GM23338 (cell line): ENCODE measurements around the gene EXOC6B. TPM values are rescaled to one million over a fixed set of nuclear protein-coding genes. Genes with fewer than 3 reads are reported as not detected.

Experiments
- ATAC-seq: fragments of 200-7000 bp; cut with Tn5 transposase; 3 replicates; pipeline ENCODE4 v1.9.1; 2020
- DNase-seq: peaks from one replicate; pipeline ENCODE4 v3.0.0-alpha.2; 2015; ENCODE audit warnings: low spot score
- H2AFZ ChIP-seq: fragments of 200-600 bp; sonication (generic); 2 replicates; pipeline ENCODE4 v1.8.0; 2016; ENCODE audit warnings: antibody characterized with exemption, mild to moderate bottlenecking, moderate library complexity
- H3F3A ChIP-seq: fragments of 200-600 bp; sonication (generic); replicated peaks from 2 replicates; pipeline ENCODE4 v1.8.0; 2017; ENCODE audit warnings: antibody characterized with exemption, mixed run types, low read depth
- H3K27ac ChIP-seq: fragments of 200-600 bp; sonication (generic); 2 replicates; pipeline ENCODE4 v1.6.1; 2016; ENCODE audit warnings: low read depth
- H3K27me3 ChIP-seq: fragments of 200-600 bp; sonication (generic); 2 replicates; pipeline ENCODE4 v1.8.0; 2016; ENCODE audit warnings: mild to moderate bottlenecking, mixed run types, moderate library complexity; ENCODE audit not compliant: insufficient read depth
- H3K36me3 ChIP-seq: fragments of 200-600 bp; sonication (generic); 2 replicates; pipeline ENCODE4 v1.8.0; 2016; ENCODE audit warnings: mild to moderate bottlenecking; ENCODE audit not compliant: insufficient read depth
- H3K4me1 ChIP-seq: fragments of 200-600 bp; sonication (generic); 2 replicates; pipeline ENCODE4 v1.8.0; 2016; ENCODE audit warnings: mild to moderate bottlenecking, moderate library complexity; ENCODE audit not compliant: insufficient read depth
- H3K4me2 ChIP-seq: fragments of 200-600 bp; sonication (generic); 2 replicates; pipeline ENCODE4 v1.7.1; 2017; ENCODE audit warnings: mixed run types
- H3K4me3 ChIP-seq: fragments of 200-600 bp; sonication (generic); 2 replicates; pipeline ENCODE4 v1.6.1; 2016; ENCODE audit warnings: mixed run types
- H3K79me2 ChIP-seq: fragments of 200-600 bp; sonication (generic); replicated peaks from 2 replicates; pipeline ENCODE4 v1.8.0; 2017; ENCODE audit warnings: mild to moderate bottlenecking; ENCODE audit not compliant: insufficient read depth
- H3K9me2 ChIP-seq: fragments of 200-600 bp; sonication (generic); 2 replicates; pipeline ENCODE4 v1.8.0; 2017; ENCODE audit not compliant: insufficient read depth
- H4K20me1 ChIP-seq: fragments of 200-600 bp; sonication (generic); replicated peaks from 2 replicates; pipeline ENCODE4 v1.8.0; 2017; ENCODE audit warnings: mild to moderate bottlenecking; ENCODE audit not compliant: insufficient read depth
- H3K27ac Mint-ChIP-seq: 2 replicates; pipeline ENCODE4 v1.8.0; 2020; ENCODE audit warnings: inconsistent platforms, mild to moderate bottlenecking, moderate library complexity, mixed read lengths
- H3K27me3 Mint-ChIP-seq: 3 replicates; pipeline ENCODE4 v1.8.0; 2022; ENCODE audit warnings: low read depth, mild to moderate bottlenecking, moderate library complexity, mixed read lengths, inconsistent platforms; ENCODE audit not compliant: insufficient read depth, poor library complexity
- H3K36me3 Mint-ChIP-seq: 3 replicates; pipeline ENCODE4 v1.8.0; 2021; ENCODE audit warnings: low read depth, mild to moderate bottlenecking, inconsistent platforms, moderate library complexity, mixed read lengths
- H3K4me1 Mint-ChIP-seq: 3 replicates; pipeline ENCODE4 v1.8.0; 2020; ENCODE audit warnings: mild to moderate bottlenecking, inconsistent platforms, mixed read lengths
- H3K4me3 Mint-ChIP-seq: 3 replicates; pipeline ENCODE4 v1.8.0; 2021; ENCODE audit warnings: moderate library complexity, mild to moderate bottlenecking, inconsistent platforms, mixed read lengths
- H3K9me3 Mint-ChIP-seq: 3 replicates; pipeline ENCODE4 v1.8.0; 2020; ENCODE audit warnings: moderate library complexity, mild to moderate bottlenecking, inconsistent platforms, mixed read lengths
- ETS1 ChIP-seq: IDR thresholded peaks from 2 replicates; pipeline ENCODE4 v1.6.1; 2016; ENCODE audit warnings: antibody characterized with exemption
- EZH2 ChIP-seq: fragments of 200-600 bp; sonication (generic); IDR thresholded peaks from one replicate; pipeline ENCODE4 v1.8.0; 2017; ENCODE audit warnings: antibody characterized with exemption, mild to moderate bottlenecking, low read depth; ENCODE audit not compliant: unreplicated experiment
- EZH2phosphoT487 ChIP-seq: fragments of 200-600 bp; sonication (generic); IDR thresholded peaks from one replicate; pipeline ENCODE4 v1.8.1; 2018; ENCODE audit warnings: antibody characterized with exemption; ENCODE audit not compliant: unreplicated experiment
- JUNB ChIP-seq: IDR thresholded peaks from one replicate; pipeline ENCODE4 v1.6.1; 2016; ENCODE audit warnings: antibody characterized with exemption; ENCODE audit not compliant: unreplicated experiment
- NANOG ChIP-seq: IDR thresholded peaks from 2 replicates; pipeline ENCODE4 v1.6.1; 2016; ENCODE audit warnings: antibody characterized with exemption, borderline replicate concordance
- STAT1 ChIP-seq: IDR thresholded peaks from one replicate; pipeline ENCODE4 v1.6.1; 2016; ENCODE audit warnings: antibody characterized with exemption; ENCODE audit not compliant: unreplicated experiment
- ZNF331 ChIP-seq: fragments of 250-450 bp; sonication (Bioruptor Pico); IDR thresholded peaks from 2 replicates; pipeline ENCODE4 v1.5.0; 2020; ENCODE audit warnings: low read depth, mild to moderate bottlenecking, moderate library complexity
- ZNF462 ChIP-seq: fragments of 250-450 bp; sonication (Bioruptor Pico); IDR thresholded peaks from 2 replicates; pipeline ENCODE4 v1.5.0; 2020; ENCODE audit warnings: mild to moderate bottlenecking, moderate library complexity
- polyA plus RNA-seq: library from polyadenylated mRNA; unstranded; fragments of >200 nt; fragmentation: Nextera tagmentation; extraction: Ambion mirVana; gene quantifications from 2 replicates; pipeline ENCODE4 v1.2.1, GENCODE V29; 2016
- total RNA-seq: library from RNA; depleted of rRNA; stranded (reverse); fragments of >200 nt; shearing (Covaris generic); gene quantifications from 2 replicates; pipeline ENCODE4 v1.2.3, GENCODE V29; 2014
- TF ChIP-seq, protein P1 (sequence below), 2 experiments: fragments of 200-600 bp in 1 of 2; sonication (generic) in 1 of 2; conservative IDR thresholded peaks; 2 replicates each; pipeline versions ENCODE4 v1.5.1 to v1.6.1; 2016 to 2017; ENCODE audit warnings: antibody characterized with exemption in 2 of 2, low read depth in 2 of 2, mild to moderate bottlenecking in 2 of 2, moderate library complexity in 1 of 2
- TF ChIP-seq, protein P2 (sequence below): IDR thresholded peaks from one replicate; pipeline ENCODE4 v1.6.1; 2018; ENCODE audit warnings: antibody characterized with exemption; ENCODE audit not compliant: unreplicated experiment

Gene EXOC6B
- total and polyA plus RNA-seq, 2 experiments from 2014 or later, result 7.2 to 45.9 TPM

- H3K9me3 Mint-ChIP-seq, result no peaks in the 10 kb centered on the region
- H3K4me1 Mint-ChIP-seq, result peaks cover 20% of the 10 kb centered on the region
- TF ChIP-seq EZH2 (no peak), ZNF331 (CRISPR knock-in tag) (no peak), NANOG (no peak), STAT1 (no peak), ZNF462 (no peak), ETS1 (no peak), EZH2phosphoT487 (no peak), JUNB (no peak)
- TF ChIP-seq, protein P1, sequence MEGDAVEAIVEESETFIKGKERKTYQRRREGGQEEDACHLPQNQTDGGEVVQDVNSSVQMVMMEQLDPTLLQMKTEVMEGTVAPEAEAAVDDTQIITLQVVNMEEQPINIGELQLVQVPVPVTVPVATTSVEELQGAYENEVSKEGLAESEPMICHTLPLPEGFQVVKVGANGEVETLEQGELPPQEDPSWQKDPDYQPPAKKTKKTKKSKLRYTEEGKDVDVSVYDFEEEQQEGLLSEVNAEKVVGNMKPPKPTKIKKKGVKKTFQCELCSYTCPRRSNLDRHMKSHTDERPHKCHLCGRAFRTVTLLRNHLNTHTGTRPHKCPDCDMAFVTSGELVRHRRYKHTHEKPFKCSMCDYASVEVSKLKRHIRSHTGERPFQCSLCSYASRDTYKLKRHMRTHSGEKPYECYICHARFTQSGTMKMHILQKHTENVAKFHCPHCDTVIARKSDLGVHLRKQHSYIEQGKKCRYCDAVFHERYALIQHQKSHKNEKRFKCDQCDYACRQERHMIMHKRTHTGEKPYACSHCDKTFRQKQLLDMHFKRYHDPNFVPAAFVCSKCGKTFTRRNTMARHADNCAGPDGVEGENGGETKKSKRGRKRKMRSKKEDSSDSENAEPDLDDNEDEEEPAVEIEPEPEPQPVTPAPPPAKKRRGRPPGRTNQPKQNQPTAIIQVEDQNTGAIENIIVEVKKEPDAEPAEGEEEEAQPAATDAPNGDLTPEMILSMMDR (conservative IDR thresholded peaks at IDR 0.05; ENCODE audit: low read depth in 2 of 2), result no peak
- TF ChIP-seq, protein P2, sequence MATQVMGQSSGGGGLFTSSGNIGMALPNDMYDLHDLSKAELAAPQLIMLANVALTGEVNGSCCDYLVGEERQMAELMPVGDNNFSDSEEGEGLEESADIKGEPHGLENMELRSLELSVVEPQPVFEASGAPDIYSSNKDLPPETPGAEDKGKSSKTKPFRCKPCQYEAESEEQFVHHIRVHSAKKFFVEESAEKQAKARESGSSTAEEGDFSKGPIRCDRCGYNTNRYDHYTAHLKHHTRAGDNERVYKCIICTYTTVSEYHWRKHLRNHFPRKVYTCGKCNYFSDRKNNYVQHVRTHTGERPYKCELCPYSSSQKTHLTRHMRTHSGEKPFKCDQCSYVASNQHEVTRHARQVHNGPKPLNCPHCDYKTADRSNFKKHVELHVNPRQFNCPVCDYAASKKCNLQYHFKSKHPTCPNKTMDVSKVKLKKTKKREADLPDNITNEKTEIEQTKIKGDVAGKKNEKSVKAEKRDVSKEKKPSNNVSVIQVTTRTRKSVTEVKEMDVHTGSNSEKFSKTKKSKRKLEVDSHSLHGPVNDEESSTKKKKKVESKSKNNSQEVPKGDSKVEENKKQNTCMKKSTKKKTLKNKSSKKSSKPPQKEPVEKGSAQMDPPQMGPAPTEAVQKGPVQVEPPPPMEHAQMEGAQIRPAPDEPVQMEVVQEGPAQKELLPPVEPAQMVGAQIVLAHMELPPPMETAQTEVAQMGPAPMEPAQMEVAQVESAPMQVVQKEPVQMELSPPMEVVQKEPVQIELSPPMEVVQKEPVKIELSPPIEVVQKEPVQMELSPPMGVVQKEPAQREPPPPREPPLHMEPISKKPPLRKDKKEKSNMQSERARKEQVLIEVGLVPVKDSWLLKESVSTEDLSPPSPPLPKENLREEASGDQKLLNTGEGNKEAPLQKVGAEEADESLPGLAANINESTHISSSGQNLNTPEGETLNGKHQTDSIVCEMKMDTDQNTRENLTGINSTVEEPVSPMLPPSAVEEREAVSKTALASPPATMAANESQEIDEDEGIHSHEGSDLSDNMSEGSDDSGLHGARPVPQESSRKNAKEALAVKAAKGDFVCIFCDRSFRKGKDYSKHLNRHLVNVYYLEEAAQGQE, result no peak
- no peaks in the 10 kb centered on the region for H3K27me3 ChIP-seq
- no peaks in the 10 kb centered on the region for H3K79me2 ChIP-seq
- no peaks in the 10 kb centered on the region for H3F3A ChIP-seq
- no peak overlapping the region for H3K27ac Mint-ChIP-seq
- H3K36me3 Mint-ChIP-seq, result peaks cover 2% of the 10 kb centered on the region; the same call in 1 of the 3 replicates
- no peak overlapping the region for H3K27ac ChIP-seq
- no peaks in the 10 kb centered on the region for H3K36me3 ChIP-seq
- no peak overlapping the region for H2AFZ ChIP-seq
- no peak overlapping the region for H3K4me3 Mint-ChIP-seq
- no peak overlapping the region for H3K4me3 ChIP-seq
- peaks cover 3% of the 10 kb centered on the region for H3K27me3 Mint-ChIP-seq
- no peaks in the 10 kb centered on the region for H3K9me2 ChIP-seq
- no peak for ATAC-seq
- H4K20me1 ChIP-seq, result no peaks in the 10 kb centered on the region; the same call in 1 of the 2 replicates
- H3K4me1 ChIP-seq, result peaks cover 17% of the 10 kb centered on the region
- H3K4me2 ChIP-seq, result no peak overlapping the region
- DNase-seq, result no peak
Measured at GRCh38 chr2:72175636-72176035, 650.2 kb downstream of the EXOC6B start.
